DMS114 treated with DMSO at 0.1 percent for 48 hours (cell line): ENCODE data around the gene EMC6.
"Not testable (repeated sequence)": the region's sequence is repeated elsewhere in the genome, so short reads cannot be mapped to it uniquely, and the experiment has no call there.

Experiments
- DNase-seq: peaks from one replicate; lab custom pipeline; 2025; ENCODE audit not compliant: unreplicated experiment; lab: John Stamatoyannopoulos, UW

EMC6 gene

GRCh38 chr17:3679531-3680126, 11.0 kb downstream of the EMC6 start:
- no peak for DNase-seq

GRCh38 chr17:3681057-3681456, 12.4 kb downstream of the EMC6 start:
- DNase-seq: no peak

GRCh38 chr17:3681565-3681964, 13.0 kb downstream of the EMC6 start:
- DNase-seq: no peak

GRCh38 chr17:3682033-3682432, 13.4 kb downstream of the EMC6 start:
- no peak for DNase-seq

- no peak for DNase-seq
Observed at GRCh38 chr17:3683054-3683511, 14.5 kb downstream of the EMC6 start.

GRCh38 chr17:3685174-3685573, 16.6 kb downstream of the EMC6 start:
- no peak for DNase-seq

- no peak for DNase-seq
Observed at GRCh38 chr17:3688027-3688553, 19.5 kb downstream of the EMC6 start.

- DNase-seq: no peak
Observed at GRCh38 chr17:3688852-3689261, 20.2 kb downstream of the EMC6 start.

- DNase-seq: no peak
Observed at GRCh38 chr17:3689262-3690093, 20.9 kb downstream of the EMC6 start.

- no peak for DNase-seq
Observed at GRCh38 chr17:3690094-3690715, 21.6 kb downstream of the EMC6 start.

GRCh38 chr17:3691617-3692067, 23.0 kb downstream of the EMC6 start:
- DNase-seq: no peak

- DNase-seq: no peak
Observed at GRCh38 chr17:3692346-3692745, 23.7 kb downstream of the EMC6 start.

- DNase-seq: no peak
Observed at GRCh38 chr17:3693141-3693540, 24.5 kb downstream of the EMC6 start.

GRCh38 chr17:3693829-3694231, 25.2 kb downstream of the EMC6 start:
- no peak for DNase-seq

- no peak for DNase-seq
Observed at GRCh38 chr17:3695129-3695722, 26.6 kb downstream of the EMC6 start.

- no peak for DNase-seq
Observed at GRCh38 chr17:3695723-3696411, 27.3 kb downstream of the EMC6 start, which contains the start of gene P2RX5. TSS of gene P2RX5 (minus strand) at chr17:3696155. CDS start at chr17:3696005, 150 bp downstream.

- DNase-seq: no peak
Observed at GRCh38 chr17:3697103-3697476, 28.5 kb downstream of the EMC6 start.

- no peak for DNase-seq
Observed at GRCh38 chr17:3698139-3698538, 29.5 kb downstream of the EMC6 start.

- DNase-seq: no peak
Observed at GRCh38 chr17:3699951-3700350, 31.3 kb downstream of the EMC6 start.

- not testable (repeated sequence) for DNase-seq
Observed at GRCh38 chr17:3702041-3702539, 33.5 kb downstream of the EMC6 start.
